Endothelial cell (in vitro differentiated cells): ENCODE results near the gene GGT1. TPM values are rescaled to one million over a fixed set of nuclear protein-coding genes. Genes with fewer than 3 reads are reported as not detected.
"Not testable (repeated sequence)": the region's sequence is repeated elsewhere in the genome, so short reads cannot be mapped to it uniquely, and the experiment has no call there.

Experiments
- DNase-seq: peaks from one replicate; pipeline ENCODE4 v3.0.0; 2021; ENCODE audit warnings: low spot score
- H3K27ac Mint-ChIP-seq: one replicate; pipeline ENCODE4 v1.8.0; 2021; ENCODE audit warnings: mixed read lengths, inconsistent platforms; ENCODE audit not compliant: unreplicated experiment
- H3K27me3 Mint-ChIP-seq: one replicate; pipeline ENCODE4 v1.8.0; 2021; ENCODE audit warnings: mild to moderate bottlenecking, moderate library complexity, mixed read lengths, inconsistent platforms; ENCODE audit not compliant: unreplicated experiment
- H3K36me3 Mint-ChIP-seq: one replicate; pipeline ENCODE4 v1.8.0; 2021; ENCODE audit warnings: mild to moderate bottlenecking, low read depth, mixed read lengths, inconsistent platforms; ENCODE audit not compliant: unreplicated experiment
- H3K4me1 Mint-ChIP-seq: one replicate; pipeline ENCODE4 v1.8.0; 2021; ENCODE audit warnings: mild to moderate bottlenecking, mixed read lengths, inconsistent platforms; ENCODE audit not compliant: unreplicated experiment
- H3K4me3 Mint-ChIP-seq: one replicate; pipeline ENCODE4 v1.8.0; 2021; ENCODE audit warnings: mild to moderate bottlenecking, mixed read lengths, inconsistent platforms; ENCODE audit not compliant: unreplicated experiment
- H3K9me3 Mint-ChIP-seq: one replicate; pipeline ENCODE4 v1.8.0; 2021; ENCODE audit warnings: mixed read lengths, inconsistent platforms; ENCODE audit not compliant: unreplicated experiment
- CTCF ChIP-seq: fragments of 200-600 bp; sonication (generic); IDR thresholded peaks from one replicate; pipeline ENCODE4 v1.5.0; 2021; ENCODE audit warnings: antibody characterized with exemption; ENCODE audit not compliant: unreplicated experiment
- total RNA-seq: library from RNA; stranded (reverse); fragmentation: NEBNext Ultra II Directional; extraction: Animal tissue kit (Norgen Biotek cat#: 25700); gene quantifications from one replicate; pipeline ENCODE4 v1.2.1, GENCODE V29; 2021; ENCODE audit not compliant: unreplicated experiment

Gene GGT1
- total RNA-seq, 1 donor from 2014 or later, result 4.6 TPM

- H3K4me1 Mint-ChIP-seq, result no peaks in the 10 kb centered on the region
Measured at GRCh38 chr22:24592058-24592850, 10.7 kb upstream of the GGT1 start.

GRCh38 chr22:24592851-24593558 is 10.0 kb upstream of the GGT1 start, which contains the start of gene LRRC75B:
Gene LRRC75B, minus strand, starts transcription at chr22:24593073. Its CDS starts 34 bp downstream, at chr22:24593039.
- no peaks in the 10 kb centered on the region for H3K36me3 Mint-ChIP-seq
- H3K9me3 Mint-ChIP-seq, result no peaks in the 10 kb centered on the region
- peak; percentile 83 for DNase-seq
- TF ChIP-seq CTCF, result no peak
- H3K4me1 Mint-ChIP-seq, result no peaks in the 10 kb centered on the region
- H3K4me3 Mint-ChIP-seq, result peak within 1 kb of the TSS; percentile 98
- H3K27ac Mint-ChIP-seq, result peak within 1 kb of the TSS; percentile 80
- peaks cover 7% of the 10 kb centered on the region for H3K27me3 Mint-ChIP-seq

More at GRCh38 chr22:24592058-24592850, 10.7 kb upstream of the GGT1 start:
- no peak for DNase-seq
- no peak for TF ChIP-seq CTCF
- Mint-ChIP-seq H3K27me3 (peaks cover 7% of the 10 kb centered on the region), H3K9me3 (no peaks in the 10 kb centered on the region), H3K4me3 (peak overlapping the region; percentile 98), H3K27ac (peak overlapping the region; percentile 80), H3K36me3 (no peaks in the 10 kb centered on the region)

GRCh38 chr22:24593559-24593835 is 9.5 kb upstream of the GGT1 start:
- H3K36me3 Mint-ChIP-seq, DNase-seq, H3K27me3 Mint-ChIP-seq, H3K4me1 Mint-ChIP-seq, H3K9me3 Mint-ChIP-seq: not testable (repeated sequence)
- Mint-ChIP-seq H3K4me3 (peak overlapping the region; percentile 89), H3K27ac (peak overlapping the region; percentile 70)

GRCh38 chr22:24593836-24594568 is 9.0 kb upstream of the GGT1 start:
- no peak overlapping the region for H3K4me3 Mint-ChIP-seq
- peaks cover 7% of the 10 kb centered on the region for H3K27me3 Mint-ChIP-seq
- TF ChIP-seq CTCF, result no peak
- no peaks in the 10 kb centered on the region for H3K4me1 Mint-ChIP-seq
- no peak for DNase-seq
- H3K36me3 Mint-ChIP-seq, result no peaks in the 10 kb centered on the region
- H3K9me3 Mint-ChIP-seq, result no peaks in the 10 kb centered on the region
- no peak overlapping the region for H3K27ac Mint-ChIP-seq

- H3K9me3 Mint-ChIP-seq, result no peaks in the 10 kb centered on the region
- no peak for DNase-seq
- H3K27me3 Mint-ChIP-seq, result peaks cover 7% of the 10 kb centered on the region
- H3K4me3 Mint-ChIP-seq, result no peak overlapping the region
- H3K27ac Mint-ChIP-seq, result no peak overlapping the region
- no peaks in the 10 kb centered on the region for H3K36me3 Mint-ChIP-seq
- no peaks in the 10 kb centered on the region for H3K4me1 Mint-ChIP-seq
- no peak for TF ChIP-seq CTCF
Measured at GRCh38 chr22:24594569-24595120, 8.3 kb upstream of the GGT1 start.
